ENCODE data around the gene CHRNA3.
"Not testable (repeated sequence)": the region's sequence is repeated elsewhere in the genome, so short reads cannot be mapped to it uniquely, and the experiment has no call there.

Gene CHRNA3

GRCh38 chr15:78571382-78571781 lies 49.4 kb downstream of the CHRNA3 start:
- WGBS = 89% methylated on average over 1 of the region's 4 CpGs

GRCh38 chr15:78570710-78571109 lies 50.1 kb downstream of the CHRNA3 start:
- H3K9me3 ChIP-seq (ENCODE audit: insufficient read depth, low read depth, low read length) = no peaks in the 10 kb centered on the region
- 82% methylated on average over 2 of the region's 2 CpGs for WGBS
- no peak overlapping the region for H3K4me3 ChIP-seq (ENCODE audit: low read length)
- no peaks in the 10 kb centered on the region for H3K27me3 ChIP-seq (ENCODE audit: insufficient read depth, low read length)
- H3K4me1 ChIP-seq (ENCODE audit: insufficient read depth, low read length) = no peaks in the 10 kb centered on the region
- no peak overlapping the region for H3K27ac ChIP-seq (ENCODE audit: low read depth, low read length)
- H3K9ac ChIP-seq (ENCODE audit: low read depth, low read length) = no peak overlapping the region
- no peaks in the 10 kb centered on the region for H3K36me3 ChIP-seq (ENCODE audit: insufficient read depth, low read length)

More at GRCh38 chr15:78571382-78571781, 49.4 kb downstream of the CHRNA3 start:
- no peaks in the 10 kb centered on the region for H3K27me3 ChIP-seq (ENCODE audit: insufficient read depth, low read length)
- H3K4me3 ChIP-seq (ENCODE audit: low read length) = no peak overlapping the region
- no peak overlapping the region for H3K9ac ChIP-seq (ENCODE audit: low read depth, low read length)
- no peaks in the 10 kb centered on the region for H3K9me3 ChIP-seq (ENCODE audit: insufficient read depth, low read depth, low read length)
- no peaks in the 10 kb centered on the region for H3K4me1 ChIP-seq (ENCODE audit: insufficient read depth, low read length)
- no peak overlapping the region for H3K27ac ChIP-seq (ENCODE audit: low read depth, low read length)
- H3K36me3 ChIP-seq (ENCODE audit: insufficient read depth, low read length) = no peaks in the 10 kb centered on the region

GRCh38 chr15:78567531-78567930 lies 53.3 kb downstream of the CHRNA3 start:
- WGBS = 94% methylated on average over 4 of the region's 4 CpGs
- H3K9ac ChIP-seq (ENCODE audit: low read depth, low read length) = no peak overlapping the region
- H3K4me1 ChIP-seq (ENCODE audit: insufficient read depth, low read length) = 0 out of 2 replicates have a peak, but pooled peaks cover 7% of the 10 kb centered on the region
- no peak overlapping the region for H3K4me3 ChIP-seq (ENCODE audit: low read length)
- no peaks in the 10 kb centered on the region for H3K9me3 ChIP-seq (ENCODE audit: insufficient read depth, low read depth, low read length)
- no peak overlapping the region for H3K27ac ChIP-seq (ENCODE audit: low read depth, low read length)
- no peaks in the 10 kb centered on the region for H3K36me3 ChIP-seq (ENCODE audit: insufficient read depth, low read length)
- H3K27me3 ChIP-seq (ENCODE audit: insufficient read depth, low read length) = no peaks in the 10 kb centered on the region

DNA sequence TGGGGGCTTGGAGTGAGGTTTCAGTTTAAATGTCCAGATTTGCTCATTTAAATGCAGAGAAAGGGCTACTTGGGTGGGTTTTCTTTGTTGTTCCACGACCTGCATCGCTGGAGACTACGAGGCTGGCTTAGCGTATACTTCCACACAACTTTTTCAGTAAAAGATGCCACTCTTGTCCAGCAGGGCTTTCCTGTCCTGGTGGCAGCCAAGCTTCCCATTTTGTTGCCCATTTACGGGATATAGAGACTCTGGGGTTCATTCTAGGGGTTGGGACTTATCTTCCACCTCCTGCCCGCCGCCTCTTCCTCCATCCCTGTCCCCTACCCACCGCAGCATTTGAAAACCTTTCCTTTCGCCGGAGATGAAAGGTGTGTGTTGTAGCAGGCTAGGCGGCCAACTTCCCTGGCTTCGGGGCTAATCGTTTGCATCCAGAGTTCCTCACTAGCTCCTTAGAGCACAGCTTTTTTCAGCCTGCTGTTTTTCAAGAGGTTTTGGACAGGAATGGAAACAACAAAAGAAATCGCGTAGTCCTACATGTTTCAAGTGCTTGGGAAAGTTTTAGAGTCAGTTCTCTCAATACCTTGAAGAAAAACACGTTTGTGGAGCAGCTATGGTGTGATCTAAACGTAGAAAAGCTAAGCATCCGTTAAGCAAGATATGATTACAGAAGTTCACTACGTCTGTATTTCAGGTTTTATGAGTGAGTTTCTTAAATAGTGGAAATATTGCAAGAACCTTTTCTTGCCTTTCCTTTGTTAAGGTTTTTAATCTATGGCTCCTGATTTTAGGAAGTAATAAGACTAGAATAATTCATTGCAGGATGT lies 54.6 kb downstream of the CHRNA3 start:
- 3% methylated on average over 19 of the region's 19 CpGs for WGBS
- Histone ChIP-seq H3K4me3 (ENCODE audit: low read length) (peak overlapping the region; percentile 88), H3K27me3 (ENCODE audit: insufficient read depth, low read length) (no peaks in the 10 kb centered on the region), H3K4me1 (ENCODE audit: insufficient read depth, low read length) (0 out of 2 replicates have a peak, but pooled peaks cover 7% of the 10 kb centered on the region), H3K9me3 (ENCODE audit: insufficient read depth, low read depth, low read length) (no peaks in the 10 kb centered on the region), H3K36me3 (ENCODE audit: insufficient read depth, low read length) (no peaks in the 10 kb centered on the region), H3K9ac (ENCODE audit: low read depth, low read length) (peak overlapping the region; percentile 94), H3K27ac (ENCODE audit: low read depth, low read length) (0 out of 2 replicates have a peak overlapping the region, but pooled peaks have one; percentile 82)

DNA sequence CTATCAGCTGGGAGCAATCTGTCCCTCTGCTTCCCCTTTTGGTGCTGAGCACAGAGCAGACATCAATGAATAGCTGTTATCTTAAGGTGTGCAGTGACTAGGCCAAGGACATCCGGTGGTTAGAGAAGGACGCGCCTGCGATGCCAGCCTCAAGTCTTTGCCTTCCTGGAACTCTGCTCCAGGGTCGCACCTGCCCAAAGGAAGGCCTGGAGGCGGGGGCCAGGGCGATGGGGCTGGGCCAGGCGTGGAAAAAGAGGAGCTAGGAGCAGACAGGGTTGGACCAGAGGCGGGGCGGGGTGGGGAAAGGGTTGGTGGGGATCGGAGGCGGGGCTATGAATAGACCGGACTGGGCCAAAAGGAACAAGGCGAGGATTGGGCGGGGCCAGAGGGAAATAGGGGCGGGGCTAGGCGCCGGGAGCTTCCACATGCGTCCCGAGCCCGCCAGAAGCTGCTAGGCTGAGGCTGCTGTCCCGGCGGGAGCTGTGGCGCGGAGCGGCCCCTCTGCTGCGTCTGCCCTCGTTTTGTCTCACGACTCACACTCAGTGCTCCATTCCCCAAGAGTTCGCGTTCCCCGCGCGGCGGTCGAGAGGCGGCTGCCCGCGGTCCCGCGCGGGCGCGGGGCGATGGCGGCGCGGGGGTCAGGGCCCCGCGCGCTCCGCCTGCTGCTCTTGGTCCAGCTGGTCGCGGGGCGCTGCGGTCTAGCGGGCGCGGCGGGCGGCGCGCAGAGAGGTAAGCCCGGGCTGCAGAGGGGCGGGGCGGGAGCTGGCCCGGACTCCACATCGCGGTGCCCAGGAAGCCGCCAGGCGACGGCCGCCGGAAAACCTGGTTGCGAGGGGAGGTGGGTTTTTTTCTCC lies 55.5 kb downstream of the CHRNA3 start, which contains the start of gene CHRNA5:
TSS of gene CHRNA5 (plus strand) at position 424 of the 854 bp plus-strand sequence. CDS start at position 624, 200 bp downstream.
- H3K4me3 ChIP-seq (ENCODE audit: low read length) = peak within 1 kb of the TSS; percentile 88
- H3K4me1 ChIP-seq (ENCODE audit: insufficient read depth, low read length) = 0 out of 2 replicates have a peak, but pooled peaks cover 7% of the 10 kb centered on the region
- H3K27me3 ChIP-seq (ENCODE audit: insufficient read depth, low read length) = no peaks in the 10 kb centered on the region
- under 1% methylated on average over 75 of the region's 75 CpGs for WGBS
- no peaks in the 10 kb centered on the region for H3K36me3 ChIP-seq (ENCODE audit: insufficient read depth, low read length)
- H3K9ac ChIP-seq (ENCODE audit: low read depth, low read length) = peak within 1 kb of the TSS; percentile 94
- no peaks in the 10 kb centered on the region for H3K9me3 ChIP-seq (ENCODE audit: insufficient read depth, low read depth, low read length)
- H3K27ac ChIP-seq (ENCODE audit: low read depth, low read length) = peak within 1 kb of the TSS; percentile 82; the same call in 1 of the 2 replicates

DNA sequence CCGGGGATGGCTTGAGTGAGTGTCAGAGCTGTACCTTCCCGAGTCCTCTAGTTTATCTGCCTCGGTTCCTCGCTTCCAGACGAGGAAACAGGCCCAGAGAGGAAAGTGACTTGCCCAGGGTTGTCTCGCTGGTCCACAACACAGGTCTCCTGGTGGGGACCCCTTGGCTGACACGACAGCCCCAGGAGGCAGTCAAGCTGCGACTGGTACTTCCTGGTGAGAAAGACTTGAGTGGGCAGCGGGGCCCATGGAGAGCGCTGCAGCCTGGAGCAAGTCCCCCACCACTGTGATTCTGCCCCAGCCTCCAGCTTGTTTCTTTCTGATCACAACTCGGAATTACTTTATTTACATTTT lies 56.1 kb downstream of the CHRNA3 start:
- no peaks in the 10 kb centered on the region for H3K27me3 ChIP-seq (ENCODE audit: insufficient read depth, low read length)
- H3K36me3 ChIP-seq (ENCODE audit: insufficient read depth, low read length) = no peaks in the 10 kb centered on the region
- no peak overlapping the region for H3K27ac ChIP-seq (ENCODE audit: low read depth, low read length)
- no peaks in the 10 kb centered on the region for H3K9me3 ChIP-seq (ENCODE audit: insufficient read depth, low read depth, low read length)
- H3K9ac ChIP-seq (ENCODE audit: low read depth, low read length) = no peak overlapping the region
- 0 out of 2 replicates have a peak, but pooled peaks cover 7% of the 10 kb centered on the region for H3K4me1 ChIP-seq (ENCODE audit: insufficient read depth, low read length)
- 58% methylated on average over 11 of the region's 11 CpGs for WGBS
- H3K4me3 ChIP-seq (ENCODE audit: low read length) = peak overlapping the region; percentile 18

DNA sequence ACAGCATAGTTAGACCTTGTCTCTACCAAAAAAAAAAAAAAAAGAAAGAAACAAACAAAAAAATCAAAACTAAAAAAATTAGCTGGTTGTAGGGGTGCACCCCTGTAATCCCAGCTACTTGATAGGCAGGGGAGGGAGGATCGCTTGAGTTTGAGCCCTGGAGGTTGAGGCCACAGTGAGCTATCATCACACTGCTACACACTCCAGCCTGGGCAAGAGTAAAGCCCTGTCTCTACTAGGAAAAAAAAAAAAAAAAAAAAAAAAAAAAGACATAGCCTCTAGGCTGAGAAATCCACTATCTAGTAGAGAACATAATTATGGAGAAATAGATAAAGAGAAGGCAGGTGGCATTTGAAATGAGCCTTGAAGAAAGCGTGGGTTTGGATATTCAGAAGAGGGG lies 57.7 kb downstream of the CHRNA3 start:
- 0 out of 2 replicates have a peak, but pooled peaks cover 7% of the 10 kb centered on the region for H3K4me1 ChIP-seq (ENCODE audit: insufficient read depth, low read length)
- H3K9me3 ChIP-seq (ENCODE audit: insufficient read depth, low read depth, low read length) = no peaks in the 10 kb centered on the region
- H3K27ac ChIP-seq (ENCODE audit: low read depth, low read length) = no peak overlapping the region
- no peaks in the 10 kb centered on the region for H3K36me3 ChIP-seq (ENCODE audit: insufficient read depth, low read length)
- no peak overlapping the region for H3K9ac ChIP-seq (ENCODE audit: low read depth, low read length)
- no peak overlapping the region for H3K4me3 ChIP-seq (ENCODE audit: low read length)
- 93% methylated on average over 1 of the region's 2 CpGs for WGBS
- H3K27me3 ChIP-seq (ENCODE audit: insufficient read depth, low read length) = no peaks in the 10 kb centered on the region

GRCh38 chr15:78561490-78561889 lies 59.3 kb downstream of the CHRNA3 start:
- 0 out of 2 replicates have a peak, but pooled peaks cover 7% of the 10 kb centered on the region for H3K4me1 ChIP-seq (ENCODE audit: insufficient read depth, low read length)
- H3K36me3 ChIP-seq (ENCODE audit: insufficient read depth, low read length) = no peaks in the 10 kb centered on the region
- H3K27ac ChIP-seq (ENCODE audit: low read depth, low read length) = no peak overlapping the region
- H3K9ac ChIP-seq (ENCODE audit: low read depth, low read length) = no peak overlapping the region
- no peaks in the 10 kb centered on the region for H3K27me3 ChIP-seq (ENCODE audit: insufficient read depth, low read length)
- H3K9me3 ChIP-seq (ENCODE audit: insufficient read depth, low read depth, low read length) = no peaks in the 10 kb centered on the region
- 87% methylated on average over 5 of the region's 5 CpGs for WGBS
- H3K4me3 ChIP-seq (ENCODE audit: low read length) = no peak overlapping the region

DNA sequence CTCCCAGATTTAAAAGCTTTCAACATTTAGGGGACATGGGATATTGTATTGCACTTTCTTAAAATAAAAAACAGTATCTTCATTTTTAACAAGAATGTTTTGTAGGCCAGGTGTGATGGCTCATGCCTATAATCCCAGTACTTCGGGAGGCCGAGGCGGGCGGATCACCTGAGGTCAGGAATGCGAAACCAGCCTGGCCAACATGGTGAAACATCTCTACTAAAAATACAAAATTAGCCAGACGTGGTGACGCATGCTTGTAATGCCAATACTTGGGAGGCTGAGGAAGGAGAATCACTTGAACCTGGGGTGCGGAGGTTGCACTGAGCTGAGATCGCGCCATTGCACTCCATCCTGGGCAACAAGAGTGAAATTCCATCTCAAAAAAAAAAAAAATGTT lies 60.6 kb downstream of the CHRNA3 start:
- not testable (repeated sequence) for H3K9me3 ChIP-seq (ENCODE audit: insufficient read depth, low read depth, low read length); H3K27ac ChIP-seq (ENCODE audit: low read depth, low read length); H3K4me1 ChIP-seq (ENCODE audit: insufficient read depth, low read length); H3K36me3 ChIP-seq (ENCODE audit: insufficient read depth, low read length); H3K27me3 ChIP-seq (ENCODE audit: insufficient read depth, low read length); H3K9ac ChIP-seq (ENCODE audit: low read depth, low read length); H3K4me3 ChIP-seq (ENCODE audit: low read length)
- WGBS = 90% methylated on average over 10 of the region's 10 CpGs

DNA sequence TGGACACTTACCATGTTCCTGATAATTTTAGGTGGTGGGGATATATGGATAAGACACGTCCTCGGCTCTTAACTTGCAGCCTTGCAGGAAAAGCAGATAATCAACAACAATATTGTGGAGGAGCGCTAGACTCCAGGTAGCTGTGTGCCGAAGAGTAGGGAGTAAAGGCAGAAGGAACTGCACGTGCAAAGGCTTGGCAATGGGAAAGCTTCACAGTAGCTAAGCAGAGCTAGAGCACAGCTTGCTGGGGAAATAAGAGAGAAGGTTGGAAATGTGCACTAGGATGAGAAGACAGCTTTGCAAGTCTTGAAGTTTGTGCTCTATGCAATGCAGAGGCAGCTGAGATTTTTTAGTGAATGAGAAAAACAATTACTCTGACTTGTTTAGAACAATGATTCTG lies 68.2 kb downstream of the CHRNA3 start:
- 86% methylated on average over 5 of the region's 5 CpGs for WGBS
- Histone ChIP-seq H3K4me3 (ENCODE audit: low read length) (no peak overlapping the region), H3K27me3 (ENCODE audit: insufficient read depth, low read length) (no peaks in the 10 kb centered on the region), H3K9ac (ENCODE audit: low read depth, low read length) (no peak overlapping the region), H3K9me3 (ENCODE audit: insufficient read depth, low read depth, low read length) (no peaks in the 10 kb centered on the region), H3K36me3 (ENCODE audit: insufficient read depth, low read length) (peaks cover 34% of the 10 kb centered on the region), H3K27ac (ENCODE audit: low read depth, low read length) (no peak overlapping the region), H3K4me1 (ENCODE audit: insufficient read depth, low read length) (no peaks in the 10 kb centered on the region)

- no peak overlapping the region for H3K4me3 ChIP-seq (ENCODE audit: low read length)
- 94% methylated on average over 5 of the region's 5 CpGs for WGBS
- no peaks in the 10 kb centered on the region for H3K4me1 ChIP-seq (ENCODE audit: insufficient read depth, low read length)
- H3K36me3 ChIP-seq (ENCODE audit: insufficient read depth, low read length) = peaks cover 41% of the 10 kb centered on the region
- H3K27me3 ChIP-seq (ENCODE audit: insufficient read depth, low read length) = no peaks in the 10 kb centered on the region
- no peak overlapping the region for H3K9ac ChIP-seq (ENCODE audit: low read depth, low read length)
- H3K9me3 ChIP-seq (ENCODE audit: insufficient read depth, low read depth, low read length) = no peaks in the 10 kb centered on the region
- H3K27ac ChIP-seq (ENCODE audit: low read depth, low read length) = no peak overlapping the region
Measured at GRCh38 chr15:78551902-78552301, 68.9 kb downstream of the CHRNA3 start.

Measured in HUES64 (cell line).